H1 (cell line): ENCODE results near the gene VPS13C. TPM values are rescaled to one million over a fixed set of nuclear protein-coding genes. Genes with fewer than 3 reads are reported as not detected.

ENCODE experiments used
- CTCF ChIA-PET: fragments of 300-600 bp; sonication (Branson Sonifier 250); formaldehyde crosslinking; loops from one replicate; lab custom pipeline; 2021; ENCODE audit not compliant: partially characterized antibody; lab: Charles Lee
- POLR2A ChIA-PET: fragments of 300-600 bp; sonication (Branson Sonifier 250); formaldehyde crosslinking; loops from one replicate; lab custom pipeline; 2021; ENCODE audit warnings: inconsistent platforms; ENCODE audit not compliant: partially characterized antibody; lab: Charles Lee
- DNase-seq, 2 experiments: peaks; one replicate each; pipeline versions ENCODE4 v3.0.0 to v3.0.0-alpha.2; 2010 to 2022; ENCODE audit warnings: low spot score in 2 of 2, low read depth in 1 of 2, mixed read lengths in 1 of 2
- FAIRE-seq: peaks from 2 replicates; lab custom pipeline; 2011; peaks lifted over from hg19 to GRCh38; lab: Jason Lieb, UNC
- H2AFZ ChIP-seq: 2 replicates; pipeline ENCODE4 v1.8.1; 2012; ENCODE audit warnings: low read length, inconsistent platforms
- H2AK5ac ChIP-seq: 2 replicates; pipeline ENCODE4 v1.6.1; 2013; ENCODE audit warnings: low read depth, low read length
- H2BK120ac ChIP-seq: replicated peaks from 2 replicates; pipeline ENCODE3; 2013; ENCODE audit warnings: low read depth, low read length, inconsistent platforms
- H2BK12ac ChIP-seq: 2 replicates; pipeline ENCODE4 v1.6.1; 2013; ENCODE audit warnings: low read depth, low read length
- H2BK15ac ChIP-seq: 2 replicates; pipeline ENCODE4 v1.6.1; 2013; ENCODE audit warnings: low read length
- H2BK20ac ChIP-seq: 2 replicates; pipeline ENCODE4 v1.6.1; 2013; ENCODE audit warnings: low read length
- H2BK5ac ChIP-seq: 2 replicates; pipeline ENCODE4 v1.6.1; 2013; ENCODE audit warnings: low read depth, low read length
- H3K14ac ChIP-seq: 2 replicates; pipeline ENCODE4 v1.6.1; 2013; ENCODE audit warnings: inconsistent platforms; ENCODE audit not compliant: insufficient read length
- H3K18ac ChIP-seq: 2 replicates; pipeline ENCODE4 v1.6.1; 2013; ENCODE audit warnings: low read length; ENCODE audit errors: extremely low read depth
- H3K23ac ChIP-seq: 2 replicates; pipeline ENCODE4 v1.6.1; 2013; ENCODE audit warnings: inconsistent platforms; ENCODE audit not compliant: insufficient read length
- H3K23me2 ChIP-seq: 2 replicates; pipeline ENCODE4 v1.6.1; 2013; ENCODE audit warnings: low read depth, low read length
- H3K27ac ChIP-seq: 2 replicates; pipeline ENCODE4 v1.6.1; 2011; ENCODE audit warnings: low read depth, low read length, inconsistent platforms
- H3K27me3 ChIP-seq, 4 experiments: replicated peaks in 1 of 4; 1 replicate in 1 of 4; 2 replicates in 3 of 4; pipeline versions ENCODE4 v1.6.1 to v1.8.1; 2011 to 2013; ENCODE audit warnings: low read length in 3 of 4, mild to moderate bottlenecking in 3 of 4, inconsistent platforms in 2 of 4, mixed read lengths in 2 of 4, moderate library complexity in 1 of 4; ENCODE audit not compliant: control insufficient read depth in 3 of 4, insufficient read depth in 3 of 4; ENCODE audit errors: extremely low read depth in 1 of 4
- H3K36me3 ChIP-seq, 4 experiments: 2 replicates each; pipeline versions ENCODE4 v1.6.1 to v1.8.1; 2011 to 2013; ENCODE audit warnings: mild to moderate bottlenecking in 4 of 4, low read length in 3 of 4, moderate library complexity in 2 of 4, control low read depth in 1 of 4, inconsistent platforms in 1 of 4; ENCODE audit not compliant: insufficient read depth in 4 of 4, control insufficient read depth in 2 of 4
- H3K4ac ChIP-seq: replicated peaks from 2 replicates; pipeline ENCODE3; 2013; ENCODE audit warnings: low read length, low read depth, mixed read lengths, inconsistent platforms; ENCODE audit not compliant: insufficient read length
- H3K4me1 ChIP-seq, 4 experiments: replicated peaks in 1 of 4; 1 replicate in 1 of 4; 2 replicates in 3 of 4; pipeline versions ENCODE4 v1.6.1 to v1.8.1; 2011 to 2013; ENCODE audit warnings: low read length in 3 of 4, inconsistent platforms in 2 of 4, mixed read lengths in 1 of 4; ENCODE audit not compliant: insufficient read depth in 4 of 4, control insufficient read depth in 3 of 4
- H3K4me2 ChIP-seq, 2 experiments: 2 replicates each; pipeline versions ENCODE4 v1.6.1 to v1.8.1; 2011 to 2013; ENCODE audit warnings: low read depth in 2 of 2, low read length in 2 of 2, control low read depth in 1 of 2, inconsistent platforms in 1 of 2, mild to moderate bottlenecking in 1 of 2; ENCODE audit not compliant: insufficient read depth in 1 of 2
- H3K4me3 ChIP-seq, 4 experiments: fragments of 200-600, 300-600 bp in 1 of 4; sonication (generic), shearing (Covaris generic), sonication (Bioruptor Twin) in 1 of 4; 2 replicates each; pipeline versions ENCODE4 v1.5.1 to v1.8.1; 2011 to 2016; ENCODE audit warnings: low read length in 4 of 4, low read depth in 3 of 4, control low read depth in 2 of 4, inconsistent platforms in 2 of 4, mild to moderate bottlenecking in 2 of 4, mixed read lengths in 1 of 4, moderate library complexity in 1 of 4; ENCODE audit not compliant: insufficient read depth in 2 of 4; ENCODE audit errors: extremely low read depth in 1 of 4
- H3K56ac ChIP-seq: replicated peaks from 2 replicates; pipeline ENCODE3; 2013; ENCODE audit warnings: low read depth, mild to moderate bottlenecking, mixed read lengths, low read length, inconsistent platforms; ENCODE audit not compliant: insufficient read length
- H3K79me1 ChIP-seq: 2 replicates; pipeline ENCODE4 v1.6.1; 2013; ENCODE audit warnings: low read depth, low read length, control low read depth
- H3K79me2 ChIP-seq, 2 experiments: 2 replicates each; pipeline versions ENCODE4 v1.6.1 to v1.8.1; 2012 to 2013; ENCODE audit warnings: low read length in 2 of 2, mild to moderate bottlenecking in 2 of 2, inconsistent platforms in 1 of 2; ENCODE audit not compliant: insufficient read depth in 2 of 2, control insufficient read depth in 1 of 2
- H3K9ac ChIP-seq, 4 experiments: replicated peaks in 1 of 4; 1 replicate in 1 of 4; 2 replicates in 3 of 4; pipeline versions ENCODE4 v1.6.1 to v1.8.1; 2011 to 2013; ENCODE audit warnings: low read depth in 3 of 4, low read length in 3 of 4, control low read depth in 2 of 4, mild to moderate bottlenecking in 2 of 4, moderate library complexity in 2 of 4, inconsistent platforms in 1 of 4; ENCODE audit errors: extremely low read depth in 1 of 4
- H3K9me3 ChIP-seq, 2 experiments: 2 replicates each; pipeline versions ENCODE4 v1.6.1 to v1.8.1; 2012 to 2013; ENCODE audit warnings: mild to moderate bottlenecking in 2 of 2, moderate library complexity in 2 of 2, control low read depth in 1 of 2, inconsistent platforms in 1 of 2, low read depth in 1 of 2, low read length in 1 of 2, mixed read lengths in 1 of 2; ENCODE audit not compliant: insufficient read depth in 2 of 2
- H4K20me1 ChIP-seq, 2 experiments: replicated peaks in 1 of 2; 2 replicates each; pipeline versions ENCODE3 to v1.8.1; 2011 to 2013; ENCODE audit warnings: inconsistent platforms in 2 of 2, low read length in 2 of 2, mild to moderate bottlenecking in 1 of 2; ENCODE audit not compliant: insufficient read depth in 2 of 2, control insufficient read depth in 1 of 2
- H4K5ac ChIP-seq: 2 replicates; pipeline ENCODE4 v1.6.1; 2013; ENCODE audit warnings: low read length, low read depth, mixed read lengths, inconsistent platforms; ENCODE audit not compliant: insufficient read length
- H4K8ac ChIP-seq: 2 replicates; pipeline ENCODE4 v1.8.0; 2013; ENCODE audit warnings: mild to moderate bottlenecking, moderate library complexity, low read length, inconsistent platforms; ENCODE audit not compliant: insufficient read depth; ENCODE audit errors: extremely low read depth
- H4K91ac ChIP-seq: replicated peaks from 2 replicates; pipeline ENCODE3; 2013; ENCODE audit warnings: low read length, mixed read lengths, inconsistent platforms; ENCODE audit not compliant: insufficient read length
- CEBPB ChIP-seq: IDR thresholded peaks from 2 replicates; pipeline ENCODE4 v1.6.1; 2012; ENCODE audit warnings: low read depth, low read length
- CREB1 ChIP-seq: IDR thresholded peaks from 2 replicates; pipeline ENCODE4 v1.6.1; 2012; ENCODE audit warnings: inconsistent platforms
- GABPA ChIP-seq: IDR thresholded peaks from 2 replicates; pipeline ENCODE4 v1.6.1; 2011; ENCODE audit warnings: mild to moderate bottlenecking, low read length, moderate library complexity, borderline replicate concordance; ENCODE audit not compliant: insufficient read depth
- JUN ChIP-seq: IDR thresholded peaks from 2 replicates; pipeline ENCODE4 v1.6.1; 2011; ENCODE audit warnings: low read depth, mild to moderate bottlenecking, improper control_type of control experiment, low read length
- JUND ChIP-seq: IDR thresholded peaks from 2 replicates; pipeline ENCODE4 v1.6.1; 2011; ENCODE audit warnings: mild to moderate bottlenecking, improper control_type of control experiment, low read length
- POU5F1 ChIP-seq: IDR thresholded peaks from 2 replicates; pipeline ENCODE4 v1.6.1; 2011; ENCODE audit warnings: low read depth, mild to moderate bottlenecking, low read length, moderate library complexity
- RFX5 ChIP-seq: IDR thresholded peaks from 2 replicates; pipeline ENCODE4 v1.6.1; 2011; ENCODE audit warnings: low read depth, low read length, improper control_type of control experiment, borderline replicate concordance
- SP4 ChIP-seq: IDR thresholded peaks from 2 replicates; pipeline ENCODE4 v1.6.1; 2012; ENCODE audit warnings: low read length, inconsistent platforms
- polyA plus RNA-seq, 7 experiments: library from polyadenylated mRNA; depleted of rRNA in 3 of 7; stranded (reverse) in 5 of 7; unstranded in 2 of 7; fragments of >200 nt in 5 of 7; fragments of 200-250 nt in 2 of 7; gene quantifications; 1 replicate in 5 of 7; 2 replicates in 1 of 7; 4 replicates in 1 of 7; pipeline versions ENCODE4 v1.2.1 to v1.2.3, GENCODE V29; 2011 to 2013; ENCODE audit warnings: missing spikeins in 2 of 7, mixed read lengths in 2 of 7
- total RNA-seq: library from RNA; stranded (reverse); fragmentation: NEBNext Ultra II Directional; extraction: Animal tissue kit (Norgen Biotek cat#: 25700); gene quantifications from 2 replicates; pipeline ENCODE4 v1.2.1, GENCODE V29; 2021
- TF ChIP-seq, protein P1 (sequence below): IDR thresholded peaks from 2 replicates; pipeline ENCODE4 v1.6.1; 2011; ENCODE audit warnings: low read depth, mild to moderate bottlenecking, low read length; ENCODE audit not compliant: insufficient read depth

VPS13C gene
- total and polyA plus RNA-seq, 2 of the 8 experiments (the other 6 are each of a cell fraction or from before 2014, with no cell fraction given) = 4.8 to 18.8 TPM

DNA sequence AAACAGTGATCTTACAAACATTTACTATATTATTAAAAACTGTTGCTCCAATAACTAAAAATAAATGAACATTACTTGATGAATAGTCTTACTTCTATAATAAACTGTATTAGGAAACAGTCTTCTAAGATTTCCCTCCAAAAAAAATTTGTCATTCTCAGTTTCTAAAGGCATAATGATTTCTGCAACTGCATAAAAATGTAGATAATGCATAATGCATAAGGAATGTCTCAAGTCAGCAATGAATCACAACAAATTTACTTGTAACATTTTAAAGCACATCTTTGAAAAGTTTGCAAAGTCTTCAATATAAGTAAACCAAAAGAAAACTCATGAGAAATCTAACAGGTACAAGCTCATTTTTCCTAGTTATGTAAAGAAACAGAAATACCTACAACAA lies 113.5 kb downstream of the VPS13C start:
- CTCF ChIA-PET = no interaction called here
- no peak for FAIRE-seq
- TF ChIP-seq JUN = no peak
- TF ChIP-seq GABPA = no peak
- no peak for TF ChIP-seq RFX5
- TF ChIP-seq JUND = no peak
- no peak for TF ChIP-seq POU5F1
- TF ChIP-seq, protein P1, sequence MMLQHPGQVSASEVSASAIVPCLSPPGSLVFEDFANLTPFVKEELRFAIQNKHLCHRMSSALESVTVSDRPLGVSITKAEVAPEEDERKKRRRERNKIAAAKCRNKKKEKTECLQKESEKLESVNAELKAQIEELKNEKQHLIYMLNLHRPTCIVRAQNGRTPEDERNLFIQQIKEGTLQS = no peak
- no peak for TF ChIP-seq SP4
- no peak for TF ChIP-seq CREB1
- TF ChIP-seq CEBPB = no peak

More for the DNA sequence above, 113.5 kb downstream of the VPS13C start:
- Histone ChIP-seq H2AK5ac (no peak overlapping the region), H3K79me1 (no peaks in the 10 kb centered on the region), H3K27me3 (no peaks in the 10 kb centered on the region), H2AFZ (no peak overlapping the region), H4K5ac (no peak overlapping the region), H3K9ac (no peak overlapping the region), H3K79me2 (no peaks in the 10 kb centered on the region), H3K56ac (no peak overlapping the region), H3K4me3 (no peak overlapping the region), H3K9me3 (peaks cover 0 to 8% of the 10 kb centered on the region in 2 experiments; a peak in 1 of 4 replicates), H2BK5ac (no peak overlapping the region), H3K23me2 (no peaks in the 10 kb centered on the region), H4K20me1 (no peaks in the 10 kb centered on the region), H2BK120ac (no peak overlapping the region), H2BK12ac (no peak overlapping the region), H3K4me1 (no peaks in the 10 kb centered on the region), H2BK15ac (no peak overlapping the region), H3K27ac (no peak overlapping the region), H3K4me2 (no peak overlapping the region), H3K23ac (no peak overlapping the region), H3K4ac (no peak overlapping the region), H3K36me3 (no peaks in the 10 kb centered on the region), H3K14ac (no peak overlapping the region), H4K91ac (no peak overlapping the region), H2BK20ac (no peak overlapping the region), H3K18ac (no peak overlapping the region), H4K8ac (no peak overlapping the region)
- DNase-seq = no peak
- POLR2A ChIA-PET = no interaction called here
